Endothelial cell of umbilical vein (primary cell): ENCODE measurements around the gene SLC39A11. TPM values are rescaled to one million over a fixed set of nuclear protein-coding genes. Genes with fewer than 3 reads are reported as not detected.
"Not testable (repeated sequence)": the region's sequence is repeated elsewhere in the genome, so short reads cannot be mapped to it uniquely, and the experiment has no call there.

ENCODE experiments used
- BruUV-seq: library from RNA; stranded (reverse); fragments of 400-500 nt; replicated peaks from 2 replicates; lab custom pipeline; 2021; lab: Mats Ljungman, UMichigan
- CTCF ChIA-PET: fragments of 300-600, 350-600 bp; sonication (Branson Sonifier 250); formaldehyde crosslinking; loops from one replicate; lab custom pipeline; 2021; ENCODE audit warnings: antibody characterized with exemption, inconsistent platforms; lab: Charles Lee
- POLR2A ChIA-PET: fragments of 300-600, 350-600 bp; sonication (Branson Sonifier 250); formaldehyde crosslinking; loops from one replicate; lab custom pipeline; 2021; ENCODE audit warnings: antibody characterized with exemption, inconsistent platforms; lab: Charles Lee
- DNase-seq: peaks from one replicate; pipeline ENCODE4 v3.0.0-alpha.2; 2011; ENCODE audit warnings: low read depth, low spot score
- FAIRE-seq: peaks from 2 replicates; lab custom pipeline; 2011; peaks lifted over from hg19 to GRCh38; lab: Jason Lieb, UNC
- H2AFZ ChIP-seq: 2 replicates; pipeline ENCODE4 v1.6.0; 2012; ENCODE audit warnings: low read depth, low read length, control low read depth, inconsistent platforms
- H3K27ac ChIP-seq: 2 replicates; pipeline ENCODE4 v1.5.1; 2011; ENCODE audit warnings: low read depth, mild to moderate bottlenecking, control low read depth, low read length, moderate library complexity; ENCODE audit not compliant: insufficient read depth
- H3K27me3 ChIP-seq, 2 experiments: 2 replicates each; pipeline versions ENCODE4 v1.6.0 to v1.6.1; 2011; ENCODE audit warnings: low read length in 2 of 2, mixed read lengths in 1 of 2; ENCODE audit not compliant: control insufficient read depth in 2 of 2, insufficient read depth in 2 of 2
- H3K36me3 ChIP-seq, 2 experiments: 2 replicates in 1 of 2; 3 replicates in 1 of 2; pipeline ENCODE4 v1.5.1; 2011; ENCODE audit warnings: low read length in 2 of 2, mild to moderate bottlenecking in 1 of 2, moderate library complexity in 1 of 2; ENCODE audit not compliant: control insufficient read depth in 2 of 2, insufficient read depth in 2 of 2; ENCODE audit errors: extremely low read depth in 1 of 2
- H3K4me1 ChIP-seq: 3 replicates; pipeline ENCODE4 v1.5.1; 2011; ENCODE audit warnings: mild to moderate bottlenecking, low read length; ENCODE audit not compliant: control insufficient read depth, insufficient read depth; ENCODE audit errors: extremely low read depth
- H3K4me2 ChIP-seq: 2 replicates; pipeline ENCODE4 v1.6.1; 2011; ENCODE audit warnings: low read length, control low read depth, mixed read lengths; ENCODE audit not compliant: insufficient read depth
- H3K4me3 ChIP-seq, 3 experiments: fragments of 200-600 bp in 1 of 3; sonication (generic), shearing (Covaris generic) in 1 of 3; replicated peaks in 1 of 3; 2 replicates each; pipeline ENCODE4 v1.5.1; 2011 to 2016; ENCODE audit warnings: control low read depth in 3 of 3, low read length in 3 of 3, mild to moderate bottlenecking in 2 of 3, inconsistent platforms in 1 of 3, low read depth in 1 of 3, moderate library complexity in 1 of 3; ENCODE audit not compliant: insufficient read depth in 1 of 3
- H3K79me2 ChIP-seq: 2 replicates; pipeline ENCODE4 v1.6.0; 2012; ENCODE audit warnings: low read length, inconsistent platforms; ENCODE audit not compliant: control insufficient read depth, insufficient read depth
- H3K9ac ChIP-seq: replicated peaks from 2 replicates; pipeline ENCODE3; 2011; ENCODE audit warnings: low read length, control low read depth; ENCODE audit not compliant: insufficient read depth; ENCODE audit errors: extremely low read depth
- H3K9me1 ChIP-seq: replicated peaks from 3 replicates; pipeline ENCODE4 v1.6.0; 2011; ENCODE audit warnings: mild to moderate bottlenecking, low read length; ENCODE audit not compliant: control insufficient read depth, insufficient read depth; ENCODE audit errors: extremely low read depth
- H3K9me3 ChIP-seq: replicated peaks from 2 replicates; pipeline ENCODE4 v1.5.1; 2012; ENCODE audit warnings: low read length, inconsistent platforms; ENCODE audit not compliant: control insufficient read depth, insufficient read depth
- H4K20me1 ChIP-seq: replicated peaks from 2 replicates; pipeline ENCODE3; 2011; ENCODE audit warnings: mild to moderate bottlenecking, low read length; ENCODE audit not compliant: control insufficient read depth, insufficient read depth; ENCODE audit errors: extremely low read depth
- EZH2 ChIP-seq: IDR thresholded peaks from 2 replicates; pipeline ENCODE4 v1.6.1; 2012; ENCODE audit warnings: borderline replicate concordance, low read depth, mild to moderate bottlenecking, moderate library complexity, low read length, inconsistent platforms; ENCODE audit not compliant: severe bottlenecking
- FOS ChIP-seq: IDR thresholded peaks from 2 replicates; pipeline ENCODE4 v1.6.1; 2011; ENCODE audit warnings: mild to moderate bottlenecking, low read length, moderate library complexity, borderline replicate concordance; ENCODE audit not compliant: insufficient read depth
- GATA2 ChIP-seq: IDR thresholded peaks from 2 replicates; pipeline ENCODE4 v1.7.0; 2011; ENCODE audit warnings: low read depth, mild to moderate bottlenecking, moderate library complexity, mixed read lengths, low read length; ENCODE audit not compliant: insufficient read length, insufficient read depth
- JUN ChIP-seq: IDR thresholded peaks from 2 replicates; pipeline ENCODE4 v1.6.1; 2011; ENCODE audit warnings: borderline replicate concordance, low read depth; ENCODE audit not compliant: insufficient read length, insufficient read depth
- MAX ChIP-seq: IDR thresholded peaks from 2 replicates; pipeline ENCODE4 v1.6.1; 2011; ENCODE audit not compliant: insufficient read depth, insufficient read length
- MYC ChIP-seq: IDR thresholded peaks from one replicate; pipeline ENCODE4 v1.6.1; 2011; ENCODE audit warnings: mild to moderate bottlenecking, low read depth, low read length
- POLR2A ChIP-seq: IDR thresholded peaks from 2 replicates; pipeline ENCODE4 v1.6.1; 2012; ENCODE audit warnings: low read depth, mild to moderate bottlenecking, control low read depth, low read length
- POLR2AphosphoS5 ChIP-seq: IDR thresholded peaks from 2 replicates; pipeline ENCODE4 v1.6.1; 2012; ENCODE audit warnings: low read depth, mild to moderate bottlenecking, control low read depth, low read length, moderate library complexity; ENCODE audit not compliant: insufficient read depth
- dilution Hi-C: fragments of 300-500 bp; cut with MboI; formaldehyde crosslinking; loops from one replicate; pipeline ENCODE4 v1.15.0; 2019; ENCODE audit warnings: low sequenced_read_pairs; ENCODE audit not compliant: extremely low pct_ligation_motif_present
- intact Hi-C: fragments of 100-400 bp; cut with micrococcal nuclease; formaldehyde crosslinking; loops from one replicate; pipeline ENCODE4 v1.10.0; 2022
- polyA plus RNA-seq, 4 experiments: library from polyadenylated mRNA; depleted of rRNA in 3 of 4; stranded (reverse) in 3 of 4; unstranded in 1 of 4; fragments of >200 nt; gene quantifications; 2 replicates each; pipeline versions ENCODE4 v1.2.1 to v1.2.3, GENCODE V29; 2011 to 2012; ENCODE audit warnings: missing spikeins in 1 of 4
- total RNA-seq: library from RNA; stranded (reverse); gene quantifications from 2 replicates; pipeline ENCODE4 v1.2.3, GENCODE V29; 2021
- TF ChIP-seq, protein P1 (sequence below), 2 donors: IDR thresholded peaks; 1 replicate in 1 of 2; 2 replicates in 1 of 2; pipeline ENCODE4 v1.5.1; 2011; ENCODE audit warnings: low read length in 2 of 2, mild to moderate bottlenecking in 2 of 2, moderate library complexity in 2 of 2, control low read depth in 1 of 2, inconsistent platforms in 1 of 2, low read depth in 1 of 2; ENCODE audit not compliant: insufficient read depth in 1 of 2; ENCODE audit errors: extremely low read depth in 1 of 2

Gene SLC39A11
- total and polyA plus RNA-seq, 2 donors (not counting 3 experiments of a cell fraction or from before 2014, with no cell fraction given): 8.1 to 11.9 TPM

- CTCF ChIA-PET: no interaction called here
- Histone ChIP-seq H3K9me3 (no peaks in the 10 kb centered on the region), H3K9me1 (no peaks in the 10 kb centered on the region), H2AFZ (no peak overlapping the region), H4K20me1 (no peaks in the 10 kb centered on the region), H3K4me2 (no peak overlapping the region), H3K36me3 (no peaks in the 10 kb centered on the region), H3K27ac (no peak overlapping the region), H3K4me1 (no peaks in the 10 kb centered on the region), H3K79me2 (no peaks in the 10 kb centered on the region), H3K9ac (no peak overlapping the region), H3K4me3 (no peak overlapping the region), H3K27me3 (no peaks in the 10 kb centered on the region)
- TF ChIP-seq GATA2 (no peak), EZH2 (no peak), FOS (no peak), POLR2AphosphoS5 (no peak), MAX (no peak), POLR2A (no peak), JUN (no peak), MYC (no peak)
- TF ChIP-seq, protein P1, sequence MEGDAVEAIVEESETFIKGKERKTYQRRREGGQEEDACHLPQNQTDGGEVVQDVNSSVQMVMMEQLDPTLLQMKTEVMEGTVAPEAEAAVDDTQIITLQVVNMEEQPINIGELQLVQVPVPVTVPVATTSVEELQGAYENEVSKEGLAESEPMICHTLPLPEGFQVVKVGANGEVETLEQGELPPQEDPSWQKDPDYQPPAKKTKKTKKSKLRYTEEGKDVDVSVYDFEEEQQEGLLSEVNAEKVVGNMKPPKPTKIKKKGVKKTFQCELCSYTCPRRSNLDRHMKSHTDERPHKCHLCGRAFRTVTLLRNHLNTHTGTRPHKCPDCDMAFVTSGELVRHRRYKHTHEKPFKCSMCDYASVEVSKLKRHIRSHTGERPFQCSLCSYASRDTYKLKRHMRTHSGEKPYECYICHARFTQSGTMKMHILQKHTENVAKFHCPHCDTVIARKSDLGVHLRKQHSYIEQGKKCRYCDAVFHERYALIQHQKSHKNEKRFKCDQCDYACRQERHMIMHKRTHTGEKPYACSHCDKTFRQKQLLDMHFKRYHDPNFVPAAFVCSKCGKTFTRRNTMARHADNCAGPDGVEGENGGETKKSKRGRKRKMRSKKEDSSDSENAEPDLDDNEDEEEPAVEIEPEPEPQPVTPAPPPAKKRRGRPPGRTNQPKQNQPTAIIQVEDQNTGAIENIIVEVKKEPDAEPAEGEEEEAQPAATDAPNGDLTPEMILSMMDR (IDR thresholded peaks at IDR 0.05; ENCODE audit: extremely low read depth in 1 of 2, insufficient read depth in 1 of 2, low read depth in 1 of 2, low read length in 2 of 2): no peak
- BruUV-seq: no TSS peak
- no peak for FAIRE-seq
- no peak for DNase-seq
- POLR2A ChIA-PET: no interaction called here
- dilution Hi-C loops (no loop called here), intact Hi-C loops (no loop called here)
Measured at GRCh38 chr17:72826602-72827001, 265.9 kb downstream of the SLC39A11 start.

- H3K9me1 ChIP-seq, H3K4me2 ChIP-seq, FAIRE-seq, H3K27ac ChIP-seq, H3K9me3 ChIP-seq, CTCF ChIA-PET, H3K27me3 ChIP-seq, H3K4me1 ChIP-seq, H3K36me3 ChIP-seq, H3K9ac ChIP-seq, BruUV-seq, H3K4me3 ChIP-seq, dilution Hi-C loops, intact Hi-C loops, H3K79me2 ChIP-seq, H2AFZ ChIP-seq, POLR2A ChIA-PET, H4K20me1 ChIP-seq, DNase-seq: not testable (repeated sequence)
Measured at GRCh38 chr17:72826059-72826458, 266.4 kb downstream of the SLC39A11 start.
